COLO668 (cell line): ENCODE data around the gene CDK6.
A peak's percentile ranks its signal among the peaks of the same experiment; 100 is the strongest.

ENCODE experiments used
- DNase-seq: peaks from one replicate; lab custom pipeline; 2025; ENCODE audit not compliant: unreplicated experiment; lab: John Stamatoyannopoulos, UW

CDK6 gene

DNA sequence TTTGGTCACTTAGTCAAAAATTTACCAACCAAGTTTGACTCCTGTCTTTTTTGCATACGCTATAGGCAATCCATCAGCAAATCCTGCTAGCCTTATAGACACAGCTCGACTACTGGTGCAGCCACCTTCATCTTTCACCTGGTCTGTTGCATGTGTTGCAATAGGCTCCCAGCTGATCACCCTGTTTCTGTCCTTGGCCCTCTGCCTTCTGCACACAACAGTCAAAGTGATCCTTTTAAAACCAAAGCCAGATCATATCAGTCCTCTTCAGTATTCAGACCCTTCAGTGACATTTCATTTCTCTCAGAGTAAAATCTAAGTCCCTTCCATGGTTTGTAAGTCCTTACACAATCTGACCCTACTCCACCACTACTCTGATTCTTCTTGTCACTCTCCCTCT lies 10.9 kb upstream of the CDK6 start:
- no peak for DNase-seq

DNA sequence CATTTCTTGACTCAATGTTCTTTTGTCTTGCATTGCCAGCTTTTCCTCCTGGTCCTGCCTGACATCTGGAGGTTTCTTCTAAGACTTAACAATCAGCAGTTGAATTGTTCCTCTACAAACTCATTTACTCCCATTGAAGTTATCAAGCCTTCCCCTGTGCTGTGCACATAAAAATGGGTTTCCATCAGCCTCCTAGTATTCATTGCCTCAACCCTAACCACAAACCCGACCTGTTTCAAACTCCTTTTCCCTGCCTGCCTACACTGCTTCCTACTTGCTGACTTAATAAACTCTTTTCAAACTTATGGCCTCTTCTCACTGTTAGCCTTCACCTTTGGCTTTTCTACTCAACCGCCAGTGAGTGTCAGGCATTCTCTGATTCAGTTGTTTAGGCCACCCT lies 9.4 kb upstream of the CDK6 start:
- DNase-seq: no peak

DNA sequence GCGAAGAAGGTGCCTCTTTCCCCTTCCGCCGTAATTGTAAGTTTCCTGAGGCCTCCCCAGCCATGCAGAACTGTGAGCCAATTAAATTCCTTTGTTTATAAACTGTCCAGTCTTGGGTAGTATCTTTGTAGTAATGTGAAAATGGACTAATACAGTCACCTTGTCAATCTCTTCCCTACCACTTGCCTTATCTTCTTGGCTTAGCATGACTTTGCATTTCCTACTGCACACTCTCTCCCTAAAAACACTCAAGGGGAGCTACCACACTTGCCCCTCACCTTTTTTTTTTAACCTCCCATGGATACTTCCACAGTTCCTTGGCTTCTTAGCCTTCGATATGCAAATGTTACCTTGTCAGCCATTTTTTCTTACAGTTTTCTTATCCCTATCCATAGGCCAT lies 7.4 kb upstream of the CDK6 start:
- DNase-seq: no peak

GRCh38 chr7:92843034-92843760 lies 6.8 kb upstream of the CDK6 start:
- DNase-seq: no peak

- no peak for DNase-seq
Observed at GRCh38 chr7:92841192-92841591, 4.8 kb upstream of the CDK6 start.

- no peak for DNase-seq
Observed at GRCh38 chr7:92840316-92840715, 3.9 kb upstream of the CDK6 start.

DNA sequence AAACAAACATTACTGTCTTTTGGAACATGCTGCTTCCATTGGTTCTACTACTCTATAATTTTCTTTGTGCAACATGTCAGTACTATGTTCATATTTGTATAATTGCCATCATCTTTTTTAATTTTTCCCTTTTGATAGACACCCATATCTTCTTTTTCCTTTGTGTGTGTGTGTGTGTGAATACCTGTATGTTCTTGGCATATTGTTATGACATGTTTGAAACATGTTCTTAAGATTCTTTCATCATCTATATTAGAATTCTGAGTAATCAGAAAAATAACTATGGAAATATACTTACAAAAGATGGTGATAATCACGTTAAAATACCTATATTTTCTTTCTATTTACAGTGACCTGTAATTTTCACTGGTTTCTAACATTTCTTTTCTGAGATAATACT lies 3.5 kb upstream of the CDK6 start:
- DNase-seq: no peak

GRCh38 chr7:92838934-92839333 lies 2.6 kb upstream of the CDK6 start:
- DNase-seq: no peak

- DNase-seq: no peak
Observed at GRCh38 chr7:92837000-92837749, 802 bp upstream of the CDK6 start.

DNA sequence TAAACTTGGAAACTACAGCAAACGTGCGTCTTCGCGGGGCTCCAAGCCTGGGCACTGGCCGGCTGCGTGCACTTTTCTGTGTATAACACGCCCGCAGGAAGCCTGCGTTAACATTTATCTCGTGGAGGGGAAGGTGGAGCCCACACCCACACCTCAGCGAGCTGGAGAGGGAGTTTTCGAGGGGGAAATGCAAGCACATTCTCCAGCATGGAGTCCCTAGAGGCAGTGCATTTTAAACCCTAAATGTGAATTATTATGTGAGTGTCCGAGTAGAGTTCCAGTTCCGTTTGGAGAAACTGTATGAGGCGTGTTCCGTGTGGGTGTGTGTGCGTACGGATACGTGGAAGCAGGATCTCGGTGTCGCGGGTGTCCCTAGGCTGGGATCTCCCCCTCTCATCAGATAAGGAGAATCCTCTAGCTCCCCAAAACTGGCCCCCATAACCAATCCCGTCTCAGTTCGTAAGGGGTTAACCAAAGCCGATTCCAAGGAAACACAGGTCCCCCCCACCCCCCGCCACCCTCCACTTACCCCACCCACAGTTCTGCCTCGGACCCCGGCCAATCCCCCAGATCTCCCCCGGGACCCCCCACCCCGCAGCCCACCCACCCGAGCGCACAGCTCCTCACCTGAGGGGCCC lies 403 bp downstream of the CDK6 start:
- DNase-seq: peak; percentile 34

GRCh38 chr7:92835261-92835850 lies 1.0 kb downstream of the CDK6 start:
- DNase-seq: peak; percentile 34

- peak; percentile 43 for DNase-seq
Observed at GRCh38 chr7:92834507-92835260, 1.7 kb downstream of the CDK6 start.

DNA sequence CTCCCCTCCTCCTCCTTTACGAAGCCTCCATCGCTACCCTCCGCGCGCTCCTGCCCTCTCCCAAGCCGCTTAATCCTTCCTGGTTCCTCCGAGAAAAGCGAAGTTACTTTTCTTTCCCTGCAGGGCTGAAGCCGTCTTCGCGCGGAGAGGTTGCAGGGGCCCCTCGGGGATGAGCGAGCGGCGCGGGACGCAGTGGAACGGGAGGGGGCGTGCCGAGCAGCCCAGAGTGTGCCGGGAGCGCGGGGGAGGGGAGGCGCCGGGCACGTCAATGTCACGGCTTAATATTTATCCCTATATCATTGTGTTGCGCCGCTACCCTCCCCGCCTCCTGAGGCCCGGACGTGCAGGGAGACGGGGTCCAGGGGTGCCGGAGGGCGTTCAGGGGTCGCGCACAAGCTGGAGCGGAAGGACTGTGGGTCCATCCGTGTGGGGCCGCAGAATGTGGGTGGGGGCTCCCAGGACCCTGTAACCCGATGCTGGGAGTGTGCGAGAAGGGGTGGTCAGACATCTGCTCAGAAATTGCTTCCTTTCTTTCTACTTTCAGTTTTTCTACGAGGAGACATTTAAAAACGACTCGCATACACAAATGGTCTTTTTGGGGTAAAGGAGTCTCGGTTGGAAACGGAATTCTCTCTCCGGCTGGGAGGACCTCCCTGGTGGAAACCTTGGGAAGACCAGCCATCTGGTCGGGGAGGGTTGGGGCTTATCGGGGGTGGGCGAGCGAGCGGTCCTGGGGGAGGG lies 2.4 kb downstream of the CDK6 start:
- DNase-seq: peak; percentile 78

GRCh38 chr7:92833024-92833765 lies 3.2 kb downstream of the CDK6 start:
- DNase-seq: peak; percentile 91

DNA sequence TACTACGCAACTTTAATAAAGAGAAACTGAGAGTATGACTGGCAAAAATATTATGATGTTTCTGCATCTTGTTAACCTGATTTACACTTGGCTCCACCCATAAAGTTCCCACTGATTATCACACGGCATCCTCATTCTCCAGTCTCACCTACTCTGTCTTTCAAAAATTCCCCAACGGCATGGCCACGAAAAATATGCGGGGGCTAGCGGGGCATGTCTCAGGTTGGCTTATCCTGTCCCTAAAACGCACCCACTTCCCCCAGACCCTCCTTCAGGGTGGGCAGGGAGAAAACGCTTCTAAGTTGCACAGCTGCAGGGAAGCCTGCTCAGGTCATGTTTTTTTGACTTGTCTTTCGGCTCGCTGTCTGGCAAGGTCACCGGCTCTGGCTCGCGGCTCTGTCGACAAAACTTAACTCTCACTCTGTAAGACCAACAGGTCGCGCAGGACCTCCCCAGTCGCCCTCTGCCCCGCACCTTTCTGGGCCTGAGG lies 3.8 kb downstream of the CDK6 start:
- DNase-seq: no peak

- no peak for DNase-seq
Observed at GRCh38 chr7:92831716-92832533, 4.4 kb downstream of the CDK6 start.

- DNase-seq: no peak
Observed at GRCh38 chr7:92830532-92831110, 5.8 kb downstream of the CDK6 start.

DNA sequence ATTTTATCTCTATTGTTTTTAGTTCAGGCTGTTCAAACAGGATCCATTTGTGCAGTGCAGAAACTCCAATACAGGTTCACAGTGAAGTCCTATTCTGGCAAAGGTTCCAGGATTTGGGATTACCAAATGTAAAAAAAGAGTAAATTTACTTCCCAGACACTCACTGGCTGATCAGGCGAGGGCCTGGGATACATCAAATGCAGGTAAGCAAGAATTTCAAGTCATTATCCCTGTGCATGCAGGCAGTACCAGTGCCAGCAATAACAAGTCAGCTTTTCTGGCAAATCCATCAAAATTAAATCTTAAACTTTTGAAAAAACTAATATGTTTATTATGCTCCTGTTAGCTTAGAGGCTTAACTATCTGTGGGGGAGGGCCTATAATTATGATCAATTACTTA lies 6.3 kb downstream of the CDK6 start:
- DNase-seq: no peak
